Measurements from ENCODE around the gene SLC16A11.

Gene SLC16A11

DNA sequence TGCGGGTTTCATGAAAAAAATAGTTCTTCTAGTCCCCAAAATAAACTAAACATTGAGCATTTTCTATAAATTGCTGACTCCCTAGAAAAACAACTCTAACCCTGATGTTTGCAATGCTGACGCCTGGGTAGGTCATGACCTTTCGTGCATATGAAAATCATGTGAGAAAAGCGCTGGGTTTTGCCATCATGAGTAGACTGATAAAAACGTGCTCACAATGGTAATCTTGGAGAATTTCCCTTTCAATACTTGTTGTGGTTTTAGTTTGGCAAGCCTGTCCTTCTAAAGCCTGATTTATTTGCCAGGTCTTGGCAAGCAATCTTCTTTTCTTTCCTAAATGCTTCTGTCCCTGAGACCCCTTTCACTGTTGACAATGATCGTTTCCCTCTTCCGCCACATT, 40.2 kb upstream of the SLC16A11 start:
- no peak overlapping the region for H3K4me3 ChIP-seq (ENCODE audit: low read depth, low read length, poor library complexity, severe bottlenecking)
- no peaks in the 10 kb centered on the region for H3K79me2 ChIP-seq (ENCODE audit: insufficient read depth, low read length)
- no peaks in the 10 kb centered on the region for H3K4me1 ChIP-seq (ENCODE audit: insufficient read depth, low read length, severe bottlenecking)
- no peaks in the 10 kb centered on the region for H3K27me3 ChIP-seq (ENCODE audit: insufficient read depth, low read length)
- H3F3A ChIP-seq (ENCODE audit: insufficient read depth, low read length): no peaks in the 10 kb centered on the region
- H3K9me2 ChIP-seq (ENCODE audit: low read depth, low read length): no peaks in the 10 kb centered on the region
- H4K20me1 ChIP-seq (ENCODE audit: insufficient read depth, low read length): no peaks in the 10 kb centered on the region
- no peak for TF ChIP-seq EZH2 (IDR thresholded peaks at IDR 0.05; ENCODE audit: borderline replicate concordance, low read length)
- no peaks in the 10 kb centered on the region for H3K36me3 ChIP-seq (ENCODE audit: insufficient read depth, low read length)
- H3K27ac ChIP-seq (ENCODE audit: low read depth, low read length, poor library complexity, severe bottlenecking): no peak overlapping the region
- H3K9me3 ChIP-seq (ENCODE audit: low read length): no peaks in the 10 kb centered on the region
- H3K9ac ChIP-seq (ENCODE audit: low read length): no peak overlapping the region
- no peak overlapping the region for H2AFZ ChIP-seq (ENCODE audit: low read length)
- no peak overlapping the region for H3K4me2 ChIP-seq (ENCODE audit: low read length)

DNA sequence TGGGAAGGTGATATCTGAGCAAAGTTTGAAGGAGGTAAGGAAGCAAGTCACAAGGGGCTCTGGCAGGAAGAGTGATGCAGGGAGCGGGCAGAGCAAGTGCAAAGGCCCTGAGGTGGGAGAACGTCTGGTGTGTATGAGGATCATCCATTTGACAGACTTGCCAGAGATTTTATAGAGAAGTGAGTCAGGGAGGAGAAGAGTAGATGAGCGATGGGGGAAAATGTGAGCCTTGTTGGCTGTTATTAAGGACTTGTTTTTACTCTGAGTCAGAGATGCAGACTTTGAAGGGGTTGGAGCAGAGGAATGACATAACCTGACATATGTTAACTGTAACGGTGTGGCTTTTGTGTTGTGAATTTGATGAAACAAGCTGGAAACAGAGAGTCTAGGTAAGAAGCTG, 39.7 kb upstream of the SLC16A11 start:
- Histone ChIP-seq H3K9me3 (ENCODE audit: low read length) (no peaks in the 10 kb centered on the region), H3K4me1 (ENCODE audit: insufficient read depth, low read length, severe bottlenecking) (no peaks in the 10 kb centered on the region), H3F3A (ENCODE audit: insufficient read depth, low read length) (no peaks in the 10 kb centered on the region), H3K36me3 (ENCODE audit: insufficient read depth, low read length) (no peaks in the 10 kb centered on the region), H4K20me1 (ENCODE audit: insufficient read depth, low read length) (no peaks in the 10 kb centered on the region), H2AFZ (ENCODE audit: low read length) (no peak overlapping the region), H3K27me3 (ENCODE audit: insufficient read depth, low read length) (no peaks in the 10 kb centered on the region; the same call in 1 of the 2 replicates), H3K79me2 (ENCODE audit: insufficient read depth, low read length) (no peaks in the 10 kb centered on the region), H3K27ac (ENCODE audit: low read depth, low read length, poor library complexity, severe bottlenecking) (no peak overlapping the region), H3K4me2 (ENCODE audit: low read length) (no peak overlapping the region), H3K4me3 (ENCODE audit: low read depth, low read length, poor library complexity, severe bottlenecking) (no peak overlapping the region), H3K9ac (ENCODE audit: low read length) (no peak overlapping the region), H3K9me2 (ENCODE audit: low read depth, low read length) (no peaks in the 10 kb centered on the region)
- no peak for TF ChIP-seq EZH2 (IDR thresholded peaks at IDR 0.05; ENCODE audit: borderline replicate concordance, low read length)
- TF ChIP-seq, protein P1, sequence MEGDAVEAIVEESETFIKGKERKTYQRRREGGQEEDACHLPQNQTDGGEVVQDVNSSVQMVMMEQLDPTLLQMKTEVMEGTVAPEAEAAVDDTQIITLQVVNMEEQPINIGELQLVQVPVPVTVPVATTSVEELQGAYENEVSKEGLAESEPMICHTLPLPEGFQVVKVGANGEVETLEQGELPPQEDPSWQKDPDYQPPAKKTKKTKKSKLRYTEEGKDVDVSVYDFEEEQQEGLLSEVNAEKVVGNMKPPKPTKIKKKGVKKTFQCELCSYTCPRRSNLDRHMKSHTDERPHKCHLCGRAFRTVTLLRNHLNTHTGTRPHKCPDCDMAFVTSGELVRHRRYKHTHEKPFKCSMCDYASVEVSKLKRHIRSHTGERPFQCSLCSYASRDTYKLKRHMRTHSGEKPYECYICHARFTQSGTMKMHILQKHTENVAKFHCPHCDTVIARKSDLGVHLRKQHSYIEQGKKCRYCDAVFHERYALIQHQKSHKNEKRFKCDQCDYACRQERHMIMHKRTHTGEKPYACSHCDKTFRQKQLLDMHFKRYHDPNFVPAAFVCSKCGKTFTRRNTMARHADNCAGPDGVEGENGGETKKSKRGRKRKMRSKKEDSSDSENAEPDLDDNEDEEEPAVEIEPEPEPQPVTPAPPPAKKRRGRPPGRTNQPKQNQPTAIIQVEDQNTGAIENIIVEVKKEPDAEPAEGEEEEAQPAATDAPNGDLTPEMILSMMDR (IDR thresholded peaks at IDR 0.05; ENCODE audit: low read length): no peak

DNA sequence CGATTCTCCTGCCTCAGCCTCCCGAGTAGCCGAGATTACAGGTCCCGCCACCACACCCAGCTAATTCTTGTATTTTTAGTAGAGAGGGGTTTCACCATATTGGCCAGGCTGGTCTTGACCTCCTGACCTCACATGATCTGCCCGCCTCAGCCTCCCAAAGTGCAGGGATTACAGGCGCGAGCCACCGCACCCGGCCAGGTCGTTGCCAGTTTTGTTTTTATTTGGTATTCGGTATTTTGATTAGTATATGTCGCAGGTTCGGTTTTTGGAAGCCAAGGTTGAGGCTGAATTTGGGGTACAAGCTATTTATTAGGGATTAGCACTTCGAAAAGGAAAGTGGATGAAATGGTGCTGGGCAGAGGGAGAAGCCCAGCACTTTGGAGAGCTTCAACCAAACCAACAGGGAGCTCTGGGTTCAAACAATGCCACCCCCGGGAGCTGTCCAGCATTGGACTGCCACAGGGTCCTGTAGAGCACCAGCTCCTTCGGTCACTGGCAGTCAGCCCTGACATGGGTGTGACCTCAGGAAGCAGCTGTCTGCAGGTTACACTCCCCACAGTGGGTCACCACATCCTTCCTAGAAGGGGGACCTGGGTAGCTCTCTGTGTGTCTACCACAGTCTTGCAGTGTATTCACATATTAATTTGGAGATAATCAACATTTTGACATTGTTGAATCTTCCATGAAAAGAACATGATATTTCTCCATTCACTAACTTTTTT, 37.6 kb upstream of the SLC16A11 start:
- TF ChIP-seq EZH2 (IDR thresholded peaks at IDR 0.05; ENCODE audit: borderline replicate concordance, low read length): no peak
- TF ChIP-seq, protein P1 (IDR thresholded peaks at IDR 0.05; ENCODE audit: low read length): no peak
- Histone ChIP-seq H3F3A (ENCODE audit: insufficient read depth, low read length) (no peaks in the 10 kb centered on the region), H3K9me3 (ENCODE audit: low read length) (no peaks in the 10 kb centered on the region), H4K20me1 (ENCODE audit: insufficient read depth, low read length) (no peaks in the 10 kb centered on the region), H3K9me2 (ENCODE audit: low read depth, low read length) (no peaks in the 10 kb centered on the region), H3K9ac (ENCODE audit: low read length) (no peak overlapping the region), H3K27me3 (ENCODE audit: insufficient read depth, low read length) (peaks cover 2% of the 10 kb centered on the region; the same call in 1 of the 2 replicates), H3K4me1 (ENCODE audit: insufficient read depth, low read length, severe bottlenecking) (no peaks in the 10 kb centered on the region), H3K4me3 (ENCODE audit: low read depth, low read length, poor library complexity, severe bottlenecking) (no peak overlapping the region), H3K36me3 (ENCODE audit: insufficient read depth, low read length) (no peaks in the 10 kb centered on the region), H3K4me2 (ENCODE audit: low read length) (no peak overlapping the region), H2AFZ (ENCODE audit: low read length) (no peak overlapping the region), H3K27ac (ENCODE audit: low read depth, low read length, poor library complexity, severe bottlenecking) (no peak overlapping the region), H3K79me2 (ENCODE audit: insufficient read depth, low read length) (no peaks in the 10 kb centered on the region)
